Hematopoietic multipotent progenitor cell treated with erythropoietin and hydrocortisone succinate and interleukin-3 and kit ligand, for 4 days (in vitro differentiated cells): ENCODE data around the gene C1QL1.
A peak's percentile ranks its signal among the peaks of the same experiment; 100 is the strongest.

Source experiments
- DNase-seq: peaks from one replicate; pipeline ENCODE4 v3.0.0-alpha.2; 2015

C1QL1 gene

GRCh38 chr17:44928136-44928535 is 40.0 kb downstream of the C1QL1 start:
- DNase-seq: no peak

- DNase-seq: no peak
Measured at GRCh38 chr17:44927696-44928095, 40.4 kb downstream of the C1QL1 start.

GRCh38 chr17:44926821-44927525 is 41.1 kb downstream of the C1QL1 start:
- no peak for DNase-seq

- no peak for DNase-seq
Measured at GRCh38 chr17:44925731-44926697, 42.1 kb downstream of the C1QL1 start.

- no peak for DNase-seq
Measured at GRCh38 chr17:44924107-44924544, 44.0 kb downstream of the C1QL1 start.

- DNase-seq: peak; percentile 23
Measured at GRCh38 chr17:44922746-44923470, 45.2 kb downstream of the C1QL1 start.

- no peak for DNase-seq
Measured at GRCh38 chr17:44922136-44922535, 46.0 kb downstream of the C1QL1 start.

GRCh38 chr17:44921122-44921882 is 46.8 kb downstream of the C1QL1 start:
- no peak for DNase-seq

GRCh38 chr17:44920565-44920940 is 47.5 kb downstream of the C1QL1 start:
- no peak for DNase-seq

GRCh38 chr17:44919885-44920564 is 48.1 kb downstream of the C1QL1 start:
- DNase-seq: peak; percentile 89

- DNase-seq: no peak
Measured at GRCh38 chr17:44919411-44919810, 48.7 kb downstream of the C1QL1 start.

- DNase-seq: no peak
Measured at GRCh38 chr17:44918006-44918405, 50.1 kb downstream of the C1QL1 start.

GRCh38 chr17:44917456-44917855 is 50.6 kb downstream of the C1QL1 start:
- DNase-seq: no peak

GRCh38 chr17:44916781-44917241 is 51.3 kb downstream of the C1QL1 start:
- DNase-seq: no peak

- no peak for DNase-seq
Measured at GRCh38 chr17:44915862-44916780, 52.0 kb downstream of the C1QL1 start.

- DNase-seq: no peak
Measured at GRCh38 chr17:44915321-44915726, 52.8 kb downstream of the C1QL1 start, which contains the start of gene GFAP. GFAP (minus strand) TSS chr17:44915500; CDS start chr17:44915486, 14 bp downstream.

GRCh38 chr17:44914698-44915271 is 53.3 kb downstream of the C1QL1 start:
- DNase-seq: no peak

- DNase-seq: peak; percentile 34
Measured at GRCh38 chr17:44914148-44914547, 54.0 kb downstream of the C1QL1 start.

GRCh38 chr17:44913676-44914075 is 54.4 kb downstream of the C1QL1 start:
- no peak for DNase-seq
